NCI-H460 (cell line): Measurements from ENCODE around the gene GALNT17. TPM values are rescaled to one million over a fixed set of nuclear protein-coding genes. Genes with fewer than 3 reads are reported as not detected.

Experiments used
- DNase-seq: peaks from one replicate; pipeline ENCODE4 v3.0.0-alpha.2; 2016; ENCODE audit warnings: low read depth; ENCODE audit errors: extremely low read depth
- total RNA-seq: library from RNA; depleted of rRNA; stranded (reverse); fragments of >200 nt; shearing (Covaris generic); gene quantifications from 2 replicates; pipeline ENCODE4 v1.2.3, GENCODE V29; 2014

The GALNT17 gene
- total RNA-seq, 1 experiment from 2014 or later: 3.1 TPM

DNA sequence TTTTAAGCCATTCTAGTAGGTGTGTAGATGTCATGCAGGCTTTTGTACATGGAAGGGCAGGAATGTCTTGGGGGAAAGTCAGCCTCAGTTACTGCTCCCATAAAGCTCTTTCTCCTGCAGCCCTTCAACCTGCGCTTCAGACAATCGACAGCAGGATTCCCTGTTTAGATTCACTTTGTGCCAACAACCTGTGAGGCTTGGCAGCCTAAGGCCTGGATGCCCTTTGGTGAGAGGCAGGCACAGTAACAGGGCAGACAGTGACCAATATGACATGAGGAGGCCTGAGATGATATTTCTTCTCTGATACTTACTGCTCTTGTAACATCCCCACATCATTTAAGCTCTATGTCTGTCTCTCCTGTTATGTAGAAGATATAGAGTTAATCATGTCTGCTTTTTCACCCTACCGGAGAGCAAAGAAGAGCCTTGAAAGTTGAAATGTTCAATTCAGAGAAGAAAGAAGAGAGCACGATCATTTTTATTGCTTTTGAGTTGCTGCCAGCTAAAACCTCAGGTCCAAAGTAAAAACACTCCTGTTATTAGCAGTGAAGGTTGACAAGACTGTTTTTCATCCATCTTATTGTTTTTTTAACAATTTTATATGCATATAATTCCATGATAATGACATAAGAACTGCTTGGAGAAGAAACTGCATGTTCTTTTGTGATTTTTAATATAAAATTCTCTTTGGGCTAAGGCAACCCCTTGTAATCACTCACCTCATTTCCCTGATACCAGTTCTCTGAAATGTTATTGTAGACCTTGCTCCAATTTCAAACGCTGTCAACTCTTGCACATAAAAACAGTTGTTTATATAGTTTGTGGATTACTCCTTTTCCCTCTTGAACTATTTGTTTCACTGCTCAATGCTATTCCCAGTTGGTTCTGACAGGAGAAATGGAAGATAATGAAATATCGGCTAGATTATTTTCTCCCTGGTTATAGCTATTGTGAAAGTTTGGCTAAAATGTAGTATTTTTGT is 140.9 kb downstream of the GALNT17 start:
- DNase-seq: no peak

DNA sequence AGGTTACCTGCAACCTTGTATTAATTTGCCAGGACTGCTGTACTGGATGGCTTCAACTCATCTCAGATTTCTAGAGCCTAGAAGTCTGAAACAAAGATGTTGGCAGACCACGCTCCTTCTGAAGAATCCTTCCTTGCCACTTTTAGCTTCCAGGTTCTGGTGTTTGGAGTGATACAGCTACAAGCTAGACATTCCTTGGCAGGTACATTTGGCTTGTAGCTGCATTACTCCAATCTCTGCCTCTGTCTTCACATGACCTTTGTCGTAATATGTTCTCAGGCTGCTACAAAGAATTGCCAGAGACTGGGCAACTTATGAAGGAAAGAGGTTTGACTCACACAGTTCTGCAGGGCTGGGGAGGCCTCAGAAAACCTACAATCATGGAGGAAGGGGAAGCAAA is 146.3 kb downstream of the GALNT17 start:
- no peak for DNase-seq

DNA sequence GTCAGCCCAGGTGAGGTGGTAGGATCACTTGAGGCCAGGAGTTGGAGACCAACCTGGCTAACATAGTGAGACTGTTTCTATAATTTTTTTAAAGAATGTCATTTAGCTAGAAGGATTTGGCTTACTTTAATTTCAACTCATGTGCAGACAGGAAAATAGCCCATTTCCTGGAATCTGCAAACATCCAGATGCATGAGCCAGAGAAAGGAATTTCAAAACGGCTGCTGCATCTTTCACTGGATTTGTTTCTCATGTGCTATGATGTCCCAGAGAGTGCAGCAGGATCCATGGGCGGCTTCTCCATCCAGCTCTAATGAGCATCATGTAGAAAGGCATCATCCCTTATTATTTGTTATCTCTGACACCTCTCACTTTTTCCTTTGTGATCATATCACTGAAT is 149.3 kb downstream of the GALNT17 start:
- DNase-seq: no peak

DNA sequence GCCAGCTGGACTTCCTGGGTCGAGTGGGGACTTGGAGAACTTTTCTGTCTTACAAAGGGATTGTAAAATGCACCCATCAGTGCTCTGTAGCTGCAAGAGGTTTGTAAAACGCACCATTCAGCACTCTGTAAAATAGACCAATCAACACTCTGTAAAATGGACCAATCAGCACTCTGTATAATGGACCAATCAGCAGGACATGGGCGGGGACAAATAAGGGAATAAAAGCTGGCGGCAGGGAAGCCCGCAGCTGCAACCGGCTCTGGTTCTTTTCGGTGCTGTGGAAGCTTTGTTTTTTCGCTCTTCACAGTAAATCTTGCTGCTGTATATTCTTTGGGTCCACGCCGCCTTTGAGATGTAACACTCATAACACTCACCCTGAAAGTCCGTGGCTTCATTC is 151.9 kb downstream of the GALNT17 start:
- no peak for DNase-seq

DNA sequence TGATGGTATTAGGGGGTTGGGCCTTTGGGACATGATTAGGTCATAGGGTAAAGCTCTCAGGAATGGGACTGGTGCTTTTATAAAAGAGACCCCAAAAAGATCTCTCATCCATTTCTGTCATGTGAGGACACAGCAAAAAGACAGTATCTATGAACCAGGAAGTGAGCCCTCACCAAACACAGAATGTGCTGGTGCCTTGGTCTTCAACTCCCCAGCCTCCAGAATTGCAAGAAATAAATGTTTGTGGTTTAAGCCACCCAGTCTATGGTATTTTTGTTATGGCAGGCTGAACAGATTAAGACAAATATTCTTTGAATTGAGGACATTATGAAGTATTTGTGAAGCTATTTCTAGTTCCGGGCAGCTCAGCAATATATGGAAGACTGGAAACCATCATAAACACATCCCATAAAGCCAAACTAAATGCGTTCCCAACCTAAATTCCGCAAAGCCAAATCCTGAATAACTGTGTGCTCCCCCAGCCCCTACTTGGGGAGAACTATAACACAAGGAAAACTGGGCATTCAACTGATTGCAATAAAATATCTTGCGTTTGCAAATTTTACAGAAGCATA is 153.7 kb downstream of the GALNT17 start:
- DNase-seq: no peak

DNA sequence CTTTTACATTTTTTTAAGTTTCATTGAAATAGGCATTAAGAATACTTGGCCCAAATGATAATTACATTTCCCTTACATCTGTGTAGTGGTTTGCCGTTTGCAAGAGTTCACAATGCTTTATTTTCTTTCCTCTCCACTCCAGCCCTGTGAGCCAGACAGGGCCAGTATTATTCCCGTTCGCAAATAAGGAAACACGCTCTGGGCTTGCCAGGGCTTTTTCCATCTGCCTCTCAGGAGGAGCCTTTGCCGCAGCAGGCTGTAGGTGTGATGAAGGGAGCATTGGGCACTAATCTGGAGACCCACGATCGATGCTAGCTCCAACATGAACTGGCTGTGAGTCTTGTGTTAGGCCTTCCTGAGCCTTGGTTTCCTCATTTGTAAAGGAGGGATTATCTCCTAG is 154.4 kb downstream of the GALNT17 start:
- no peak for DNase-seq

DNA sequence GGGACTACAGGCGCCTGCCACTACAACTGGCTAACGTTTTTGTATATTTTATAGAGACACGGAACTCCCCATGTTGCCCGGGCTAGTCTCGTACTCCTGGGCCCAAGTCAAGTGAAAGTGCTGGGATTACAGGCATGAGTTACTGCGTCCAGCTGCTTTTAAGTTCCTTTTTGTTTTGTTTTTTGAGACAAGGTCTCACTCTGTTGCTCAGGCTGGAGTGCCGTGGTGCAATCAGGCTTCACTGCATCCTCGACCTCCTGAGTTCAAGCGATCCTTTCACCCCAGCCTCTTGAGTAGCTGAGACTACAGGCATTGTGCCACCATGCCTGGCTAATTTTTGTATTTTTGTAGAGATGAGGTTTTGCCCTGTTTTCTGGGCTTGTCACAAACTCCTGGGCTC is 155.0 kb downstream of the GALNT17 start:
- no peak for DNase-seq

DNA sequence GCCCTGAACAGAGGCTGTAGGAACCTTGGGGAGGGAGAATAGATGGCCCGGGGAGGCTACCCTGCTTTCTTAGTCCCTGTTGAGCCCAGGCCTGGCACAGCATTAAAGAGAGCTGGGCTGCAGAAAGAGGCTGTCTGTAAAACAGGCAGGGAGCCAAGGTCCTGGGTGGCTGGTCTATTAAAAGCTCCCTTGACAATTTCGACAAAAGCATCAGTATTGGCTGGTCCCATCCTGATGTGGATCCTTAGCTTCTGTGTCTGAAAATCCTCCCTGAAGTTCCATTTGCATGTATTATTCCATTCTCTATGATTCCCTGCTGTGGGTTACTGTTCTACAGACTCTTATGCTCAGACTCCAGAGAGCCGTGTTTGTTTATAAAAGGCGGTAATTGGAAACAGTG is 158.5 kb downstream of the GALNT17 start:
- DNase-seq: no peak

DNA sequence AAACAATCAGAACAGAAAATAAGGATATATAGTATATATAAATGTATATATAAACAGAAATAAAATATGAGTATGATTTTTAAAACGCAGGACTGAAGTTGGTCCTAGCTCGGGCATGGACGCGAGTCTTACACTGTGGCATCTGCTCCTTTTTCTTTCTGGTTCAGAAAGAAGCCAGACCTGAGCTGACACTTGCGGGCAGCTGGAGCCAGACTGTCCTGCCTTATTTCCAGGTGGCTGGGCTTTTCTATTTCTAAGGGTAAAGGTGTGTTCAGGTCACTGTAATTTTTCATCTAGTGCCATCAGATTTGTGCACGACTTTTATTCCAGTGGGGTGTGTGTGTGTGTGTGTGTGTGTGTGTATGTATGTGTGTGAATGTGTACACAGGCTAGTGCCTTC is 166.4 kb downstream of the GALNT17 start:
- DNase-seq: no peak

DNA sequence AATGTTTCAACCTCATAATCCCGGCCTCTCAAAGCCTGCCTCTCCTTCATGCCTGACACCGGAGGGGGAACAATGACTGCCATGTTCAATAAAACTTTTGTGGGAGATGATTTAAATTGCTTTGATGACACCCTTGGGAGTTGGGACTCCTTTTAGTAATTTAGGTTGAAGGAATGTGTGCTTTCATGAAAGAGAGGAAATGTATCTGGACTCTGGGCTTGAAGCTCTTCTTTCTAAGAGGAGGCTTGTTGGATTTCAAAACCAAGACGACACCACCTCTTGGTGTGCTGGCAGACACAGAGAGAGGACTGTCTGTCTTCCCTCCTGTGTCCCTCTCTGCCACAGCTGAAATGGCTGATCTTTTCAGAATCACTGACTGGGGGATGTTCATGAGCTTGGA is 168.1 kb downstream of the GALNT17 start:
- no peak for DNase-seq

DNA sequence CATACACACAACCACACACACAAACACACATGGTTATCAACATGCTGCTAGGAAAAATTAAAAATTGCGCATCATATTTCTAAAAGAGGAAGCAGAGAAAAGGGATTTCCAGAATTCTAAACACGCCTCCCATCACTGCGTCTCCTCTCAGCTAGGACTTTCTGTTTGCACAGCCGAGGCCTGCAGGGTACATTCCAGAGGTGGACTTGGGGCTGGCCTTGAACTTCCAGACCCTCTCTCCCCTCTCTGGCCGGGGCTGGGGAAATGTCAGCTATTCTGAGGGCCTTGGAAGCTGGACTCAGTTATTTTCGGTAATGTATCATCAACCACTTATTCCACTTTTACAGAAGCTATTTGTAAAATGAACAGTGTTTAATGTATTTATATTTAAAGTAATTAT is 168.7 kb downstream of the GALNT17 start:
- no peak for DNase-seq

DNA sequence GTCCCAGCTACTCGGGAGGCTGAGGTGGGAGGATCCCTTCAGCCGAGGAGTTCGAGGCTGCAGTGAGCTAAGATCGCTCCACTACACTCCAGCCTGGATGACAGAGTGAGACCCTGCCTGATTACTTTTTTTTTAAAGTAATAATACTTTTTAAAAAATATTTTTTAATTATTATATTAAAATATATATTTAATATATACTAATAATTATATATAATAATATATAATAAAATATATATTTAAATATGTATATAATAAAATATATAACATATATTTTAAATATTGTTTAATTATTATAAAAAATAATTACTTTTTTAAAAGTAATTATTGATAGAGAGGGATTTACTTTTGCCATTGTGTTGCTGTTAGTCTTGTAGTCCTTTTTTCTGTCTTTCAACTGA is 169.2 kb downstream of the GALNT17 start:
- DNase-seq: no peak

DNA sequence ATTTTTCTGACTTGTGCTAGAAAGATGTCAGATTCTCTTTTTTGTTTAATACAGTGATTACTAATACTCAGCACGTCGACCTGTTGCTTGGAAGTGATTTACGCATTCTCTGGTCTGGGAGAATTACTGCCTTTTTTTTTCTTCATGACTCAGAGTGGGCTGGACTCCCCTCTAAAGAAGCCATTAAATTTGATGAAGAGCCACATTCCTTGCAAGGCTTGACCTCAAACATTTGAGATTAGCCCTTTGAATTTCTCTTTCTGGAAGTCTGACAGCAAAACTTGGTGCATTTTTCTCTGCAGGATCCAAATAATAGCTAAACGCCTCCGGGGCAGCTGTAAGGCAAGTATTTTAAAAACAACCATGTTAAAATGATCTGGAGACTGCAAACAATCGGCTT is 171.6 kb downstream of the GALNT17 start:
- DNase-seq: no peak

DNA sequence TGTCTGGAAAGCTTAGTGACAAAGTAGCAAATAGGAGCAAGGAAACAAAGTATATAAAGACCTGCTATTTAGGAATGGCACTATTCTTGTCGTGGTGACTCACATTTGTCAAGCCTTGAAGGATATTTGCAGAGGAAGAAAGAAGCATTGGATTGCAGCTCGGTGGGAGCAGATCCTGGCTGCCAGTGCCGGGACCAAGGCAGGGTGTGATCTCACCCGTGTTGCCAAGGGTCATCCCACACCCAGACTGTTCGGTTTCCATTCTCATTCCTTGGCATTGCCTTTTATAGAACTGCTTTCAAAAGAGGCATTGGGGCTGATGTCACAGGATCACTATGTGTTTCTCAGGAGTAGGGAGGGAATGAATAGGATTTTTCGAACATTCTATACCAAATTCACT is 176.2 kb downstream of the GALNT17 start:
- no peak for DNase-seq

DNA sequence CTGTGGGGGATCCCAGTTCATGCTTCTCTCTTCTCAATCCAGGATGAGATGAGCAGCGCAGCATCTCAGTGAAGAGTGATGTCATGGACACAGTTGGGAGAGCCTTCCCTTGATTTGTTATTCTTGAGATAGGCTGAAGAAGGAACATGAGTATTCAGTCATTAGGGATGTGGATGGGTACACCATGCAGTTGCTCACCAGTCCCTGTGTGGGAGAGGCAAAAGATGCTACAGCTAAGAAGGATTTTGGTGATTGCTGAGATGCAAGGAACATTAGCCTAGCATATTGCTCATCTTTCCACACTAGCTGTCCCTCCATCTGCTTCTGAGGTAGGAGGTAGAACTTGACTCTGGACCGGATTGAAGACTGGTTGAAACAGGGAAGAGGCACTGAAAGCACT is 179.6 kb downstream of the GALNT17 start:
- DNase-seq: no peak

DNA sequence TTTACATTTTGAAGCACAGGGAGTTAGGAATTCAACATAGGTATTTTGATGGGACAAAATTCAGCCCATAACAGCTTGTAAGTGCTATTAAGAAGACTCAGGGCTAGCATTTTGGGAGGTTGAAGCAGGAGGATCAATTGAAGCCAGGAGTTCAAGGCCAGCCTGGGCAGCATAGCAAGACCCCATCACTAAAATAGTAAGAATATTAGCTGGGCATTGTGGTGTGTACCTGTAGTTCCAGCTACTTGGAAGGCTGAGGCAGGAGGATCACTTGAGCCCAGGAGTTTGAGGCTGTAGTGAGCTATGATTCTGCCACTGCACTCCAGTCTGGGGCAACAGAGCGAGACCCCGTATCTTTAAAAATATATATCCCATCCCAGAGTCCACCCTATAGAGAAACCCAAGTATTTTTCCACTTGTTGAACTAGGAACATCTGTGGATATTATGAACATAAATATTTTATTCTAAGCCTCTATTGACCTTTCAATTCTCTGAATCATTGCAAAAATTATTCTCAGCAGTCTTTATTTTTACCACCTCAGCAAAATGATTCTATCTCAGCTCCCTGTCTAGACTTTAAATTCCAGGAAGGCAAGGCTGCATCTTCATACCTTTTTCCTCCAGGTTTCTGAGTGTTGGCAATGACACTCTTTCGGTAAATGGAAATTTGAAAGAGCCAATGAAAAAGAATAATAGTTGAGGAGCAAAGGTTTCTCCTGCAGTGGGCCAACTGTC is 181.0 kb downstream of the GALNT17 start:
- DNase-seq: no peak

DNA sequence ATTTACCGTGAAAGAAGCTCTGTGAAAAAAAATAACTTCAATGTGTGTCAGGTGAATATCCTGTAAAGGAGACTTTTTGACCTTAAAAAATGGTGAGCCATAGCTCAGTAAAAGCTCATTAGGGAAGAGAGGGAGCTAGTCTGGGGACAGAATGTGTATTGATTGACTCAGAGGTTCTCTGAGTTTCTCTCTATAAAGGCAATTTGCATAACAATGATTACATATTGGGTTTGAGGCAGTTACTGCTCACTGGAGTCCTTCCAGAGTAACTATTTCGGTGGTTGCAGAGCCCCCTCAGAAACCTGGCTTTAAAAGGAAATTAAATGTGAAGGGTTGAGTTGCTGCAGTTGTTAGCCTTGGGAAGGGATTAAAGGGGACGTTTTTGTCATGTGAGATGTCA is 181.6 kb downstream of the GALNT17 start:
- DNase-seq: no peak

DNA sequence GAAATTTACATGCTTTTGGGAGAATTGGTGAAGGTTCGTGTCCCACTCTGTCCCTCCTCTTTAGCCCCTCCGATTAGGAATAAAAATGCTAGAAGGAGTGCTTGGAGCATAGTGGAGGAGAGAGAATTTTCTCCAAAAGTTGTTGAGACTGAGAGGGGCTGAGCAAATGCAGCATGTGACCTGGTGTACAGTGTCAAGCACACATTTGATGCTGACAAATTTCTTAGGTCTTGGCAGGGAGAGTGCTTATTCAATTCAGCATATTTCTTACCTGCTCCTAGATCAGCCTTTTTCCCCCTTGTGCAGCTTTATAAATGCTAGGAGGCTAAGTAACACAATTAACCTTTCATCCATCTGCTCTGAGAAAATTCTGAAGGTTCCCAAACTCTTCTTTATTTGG is 189.0 kb downstream of the GALNT17 start:
- no peak for DNase-seq

DNA sequence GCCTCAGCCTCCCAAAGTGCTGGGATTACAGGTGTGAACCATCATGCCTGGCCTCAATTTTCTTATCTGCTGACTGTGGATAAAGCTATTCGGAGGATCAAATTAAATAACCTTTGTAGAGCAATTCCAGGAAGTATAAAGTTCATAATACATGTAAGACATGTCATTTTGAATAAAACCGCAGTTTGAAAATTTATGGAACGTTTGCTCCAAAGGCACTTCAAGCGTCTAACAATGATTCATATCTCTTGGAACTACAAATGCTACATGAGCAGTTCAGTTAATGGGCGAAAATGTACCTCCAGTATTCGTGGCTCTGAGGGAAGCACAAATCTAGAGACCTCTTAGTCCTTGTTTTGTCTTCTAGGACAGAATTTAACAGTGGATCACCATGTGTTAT is 190.3 kb downstream of the GALNT17 start:
- no peak for DNase-seq

DNA sequence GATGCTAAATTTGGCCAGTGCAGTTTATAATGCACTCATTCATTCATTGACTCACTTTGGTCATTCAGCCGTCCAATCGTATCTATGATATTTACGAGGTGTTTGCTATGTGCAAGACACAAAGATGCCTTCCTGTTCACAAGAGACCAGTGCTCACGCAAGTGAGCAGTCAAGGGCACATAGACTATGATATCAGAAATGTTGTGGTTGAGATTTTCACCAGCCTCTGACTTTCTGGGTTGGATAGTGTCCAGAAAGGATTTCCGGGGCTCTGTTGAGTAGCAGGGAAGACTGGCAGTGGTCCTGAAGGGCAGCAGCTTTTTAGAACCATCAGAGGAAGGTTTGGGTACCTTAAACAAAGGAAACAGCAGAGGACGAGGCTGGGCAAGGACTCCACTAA is 191.8 kb downstream of the GALNT17 start:
- DNase-seq: no peak

DNA sequence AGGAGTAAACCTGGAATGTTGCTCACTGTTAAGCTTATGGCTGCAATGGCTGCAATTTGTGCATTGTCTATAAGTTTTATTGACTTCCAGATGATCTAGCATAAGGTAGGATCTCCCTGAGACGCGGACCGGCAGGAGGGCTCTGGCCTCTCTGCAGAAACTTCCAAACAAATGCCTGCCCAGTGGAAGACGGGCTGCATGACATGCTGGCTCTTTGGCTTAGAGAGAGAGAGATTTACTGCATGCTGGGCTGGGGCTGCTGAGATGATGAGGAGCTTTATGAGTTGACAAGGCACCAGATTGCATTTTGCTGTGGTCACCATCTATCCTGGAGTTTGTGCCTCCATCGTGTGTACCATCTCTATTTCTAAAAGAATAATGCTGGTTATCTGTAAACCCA is 193.2 kb downstream of the GALNT17 start:
- DNase-seq: no peak

DNA sequence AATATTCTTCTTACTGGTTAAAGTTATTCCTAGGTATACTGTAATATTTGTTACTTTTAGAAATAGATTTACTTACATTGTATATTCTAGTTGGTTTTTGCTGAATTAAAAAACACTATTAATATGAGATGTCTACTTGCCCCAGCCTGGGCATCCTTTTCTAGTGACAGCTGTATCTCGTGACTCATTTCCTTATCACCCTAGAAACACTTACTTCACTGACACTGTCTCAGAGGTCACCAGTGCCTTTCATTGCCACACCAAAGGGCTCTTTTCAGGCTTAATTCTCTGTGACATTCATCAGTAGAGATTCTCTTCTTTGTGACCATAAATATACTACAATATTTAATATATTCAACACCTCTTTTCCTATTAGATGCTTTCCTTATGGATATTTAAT is 194.7 kb downstream of the GALNT17 start:
- DNase-seq: no peak
